SW480 (cell line): ENCODE data around the gene SNX10.

Experiments
- DNase-seq: peaks from one replicate; pipeline ENCODE4 v3.0.0-alpha.2; 2016; ENCODE audit warnings: low spot score

The SNX10 gene

DNA sequence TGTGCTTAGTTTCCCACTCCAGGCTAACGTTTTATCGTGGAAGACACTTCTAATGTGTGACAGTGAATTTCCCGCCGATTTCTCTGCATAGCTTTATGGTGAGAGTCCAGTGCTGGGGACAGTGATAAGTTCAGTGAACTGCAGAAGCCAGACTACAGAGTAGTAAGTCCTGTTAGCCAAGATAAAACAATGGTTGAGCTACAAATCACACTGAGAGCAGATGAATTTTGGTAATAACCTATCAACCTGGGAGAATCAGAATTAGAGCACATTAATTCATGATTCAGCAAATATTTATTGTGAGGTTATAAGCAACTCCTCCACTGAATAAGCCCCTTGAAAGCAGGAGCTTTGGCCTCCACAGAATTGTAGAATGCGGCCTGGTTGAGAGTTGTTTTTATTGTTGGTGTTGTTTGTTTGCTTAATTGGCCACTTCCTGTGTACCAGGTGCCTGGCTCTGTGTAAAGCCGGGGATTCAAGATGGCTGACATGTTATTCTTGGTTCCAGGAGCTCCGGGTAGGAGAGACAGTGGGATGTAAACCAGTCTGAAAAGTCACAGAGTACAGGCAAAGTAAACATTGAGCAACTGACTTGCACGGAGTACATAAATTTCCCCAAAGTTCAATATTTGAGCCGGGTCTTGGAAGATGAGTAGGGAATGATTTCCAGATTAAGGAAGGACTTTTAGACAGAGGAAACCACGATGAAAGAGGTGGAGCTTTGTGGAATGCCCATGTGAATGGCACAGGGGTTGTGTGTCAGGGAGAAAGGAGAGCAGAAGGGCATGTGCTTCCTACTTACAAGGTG lies 112.7 kb downstream of the SNX10 start:
- no peak for DNase-seq

DNA sequence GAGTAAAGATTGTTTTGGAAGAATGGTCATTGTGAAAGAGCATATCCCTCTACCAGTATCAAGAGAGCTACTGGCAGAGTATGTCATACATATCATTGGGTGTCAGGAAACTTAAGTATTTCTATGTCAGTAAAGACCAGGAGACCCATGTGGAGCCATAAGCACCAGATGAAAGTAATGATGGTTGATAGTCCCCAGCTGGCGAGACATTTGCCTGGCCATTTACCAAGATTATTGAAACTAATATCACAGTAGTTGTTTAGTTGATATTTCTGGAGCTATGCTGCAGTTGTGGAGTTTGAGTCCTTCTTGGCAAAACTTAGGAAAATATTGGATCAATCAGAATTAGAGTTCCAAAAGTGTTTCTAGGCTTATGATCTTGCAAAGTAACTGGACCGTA lies 114.8 kb downstream of the SNX10 start:
- DNase-seq, result no peak

DNA sequence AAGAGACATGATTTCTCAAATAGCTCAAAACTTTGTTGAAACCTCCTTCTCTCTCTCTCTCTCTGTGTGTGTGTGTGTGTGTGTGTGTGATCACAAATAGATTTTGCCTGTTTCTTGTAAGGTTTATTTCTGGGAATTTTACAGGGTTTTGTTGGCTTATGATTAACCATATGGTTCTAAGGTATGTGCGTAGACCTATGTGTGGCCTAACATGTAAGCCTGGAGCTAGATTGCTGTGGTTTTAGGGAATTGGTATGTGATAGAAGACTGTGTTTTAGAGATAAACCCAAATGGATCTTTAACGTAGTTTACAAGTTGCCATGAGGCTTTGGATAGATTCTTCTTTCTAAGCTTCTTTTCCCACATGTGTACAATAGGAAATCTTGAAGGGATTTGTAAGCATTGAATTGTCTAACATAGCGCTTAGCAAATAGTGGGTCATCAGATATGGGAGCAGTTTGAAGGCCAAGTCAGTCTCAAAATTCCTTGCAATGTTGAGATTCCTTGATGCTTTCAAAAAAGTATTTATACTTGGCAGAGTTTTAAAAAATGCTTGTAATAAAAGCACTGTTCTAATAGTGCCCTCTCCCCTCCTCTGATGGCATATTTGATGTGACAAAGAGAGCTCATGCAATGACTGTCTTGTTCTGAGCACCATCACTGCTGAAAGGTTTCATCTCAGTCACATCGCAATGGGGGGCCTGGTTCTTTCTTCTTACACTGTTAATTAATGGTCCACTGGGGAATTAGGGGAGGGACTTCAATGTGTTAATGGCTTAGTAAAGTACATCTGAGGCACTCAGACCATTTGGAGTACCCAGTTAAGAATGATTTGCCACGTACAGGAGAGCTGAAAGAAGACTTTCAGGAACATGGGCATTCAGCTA lies 118.2 kb downstream of the SNX10 start:
- DNase-seq, result no peak

DNA sequence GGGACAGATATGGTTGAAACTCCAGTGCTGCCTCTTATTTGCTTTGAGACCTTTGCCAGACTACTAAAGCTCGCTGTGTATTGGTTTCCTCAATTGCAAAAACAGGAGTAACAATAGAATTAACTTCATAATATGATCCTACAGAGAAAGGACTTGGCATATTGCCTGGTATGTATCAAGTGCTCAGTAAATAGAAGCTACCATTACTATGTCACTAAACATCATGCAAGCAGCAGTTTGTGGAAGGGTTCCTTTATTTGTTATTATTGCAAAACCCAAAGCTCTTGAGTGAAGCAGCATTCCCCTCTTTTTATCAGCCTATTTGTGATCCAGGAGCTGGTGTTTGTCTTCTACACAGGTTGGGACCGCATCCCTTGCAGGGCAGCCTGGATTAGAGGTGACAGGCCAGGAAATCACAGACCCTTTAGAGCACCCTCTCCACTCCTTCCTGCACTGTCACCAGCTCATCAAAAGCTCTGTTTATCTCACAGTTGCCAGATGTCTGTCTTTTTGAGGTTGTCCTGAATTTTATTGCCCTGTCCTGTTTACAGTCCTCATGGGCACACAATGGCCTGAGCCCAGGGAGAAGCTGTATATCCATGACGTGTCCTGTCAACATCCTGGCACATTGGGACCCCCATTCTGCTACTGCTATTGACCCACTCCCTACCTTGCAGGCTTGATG lies 121.5 kb downstream of the SNX10 start:
- DNase-seq, result no peak

DNA sequence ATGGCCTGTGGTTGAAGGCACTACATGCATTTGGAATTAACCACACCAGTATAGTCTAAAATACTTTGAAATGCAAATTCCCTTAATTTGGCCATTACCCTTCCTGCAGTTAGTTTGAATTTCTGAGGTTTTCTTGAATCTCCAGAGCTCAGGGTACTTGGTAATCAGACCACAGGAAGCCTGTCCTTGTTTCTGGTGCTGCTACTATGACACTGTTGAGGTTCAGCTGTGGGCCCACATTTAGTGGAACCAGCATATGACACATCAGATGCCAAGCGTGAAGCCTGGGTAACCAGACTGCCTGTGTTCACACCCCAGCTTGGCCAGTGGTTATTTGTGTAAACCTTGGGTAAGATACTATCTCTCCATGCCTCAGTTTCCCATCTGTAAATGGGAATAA lies 124.3 kb downstream of the SNX10 start:
- DNase-seq, result peak; percentile 37

DNA sequence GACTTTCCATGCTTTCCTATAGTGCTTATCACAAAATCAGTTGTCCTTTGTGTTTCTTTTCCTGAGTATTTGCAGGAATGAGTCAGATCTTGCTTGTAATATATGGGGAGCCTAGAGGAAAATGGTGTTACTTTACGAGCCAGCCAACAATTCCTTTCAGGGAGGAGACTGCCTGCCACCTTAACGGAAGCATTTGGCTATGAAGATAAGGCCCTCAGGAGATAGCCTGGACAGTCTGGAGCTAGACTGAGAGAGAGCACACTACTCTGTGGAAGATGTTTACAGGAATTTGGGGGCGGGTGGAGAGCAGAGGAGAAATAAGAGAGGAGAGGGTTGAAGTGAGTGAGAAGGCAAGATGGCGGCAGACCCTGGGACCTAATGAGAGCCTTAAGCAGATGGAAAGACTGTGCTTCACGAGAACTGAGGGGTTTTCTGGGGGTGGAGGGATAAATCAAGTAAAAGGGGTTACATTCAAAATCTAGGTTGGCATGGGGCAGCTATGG lies 126.3 kb downstream of the SNX10 start:
- DNase-seq, result no peak

DNA sequence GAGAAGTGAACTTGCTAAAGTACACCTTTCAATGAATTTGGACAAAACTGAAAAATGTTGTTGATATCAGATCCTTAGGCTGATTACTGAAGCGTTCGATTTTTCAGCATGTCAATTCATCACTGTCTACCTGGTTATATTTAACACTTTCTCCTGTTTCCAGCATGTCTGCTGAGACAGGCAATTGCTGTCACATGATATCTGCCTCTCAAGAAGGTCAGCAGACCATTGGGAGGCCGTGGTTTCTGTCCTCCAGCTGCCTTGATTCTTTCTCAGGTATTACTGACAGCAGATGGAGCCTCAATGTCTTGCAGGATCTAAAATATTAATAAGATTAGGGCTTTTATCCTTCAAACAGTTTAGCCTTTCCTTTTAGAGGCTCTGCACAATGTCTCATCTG lies 127.5 kb downstream of the SNX10 start:
- DNase-seq, result no peak

DNA sequence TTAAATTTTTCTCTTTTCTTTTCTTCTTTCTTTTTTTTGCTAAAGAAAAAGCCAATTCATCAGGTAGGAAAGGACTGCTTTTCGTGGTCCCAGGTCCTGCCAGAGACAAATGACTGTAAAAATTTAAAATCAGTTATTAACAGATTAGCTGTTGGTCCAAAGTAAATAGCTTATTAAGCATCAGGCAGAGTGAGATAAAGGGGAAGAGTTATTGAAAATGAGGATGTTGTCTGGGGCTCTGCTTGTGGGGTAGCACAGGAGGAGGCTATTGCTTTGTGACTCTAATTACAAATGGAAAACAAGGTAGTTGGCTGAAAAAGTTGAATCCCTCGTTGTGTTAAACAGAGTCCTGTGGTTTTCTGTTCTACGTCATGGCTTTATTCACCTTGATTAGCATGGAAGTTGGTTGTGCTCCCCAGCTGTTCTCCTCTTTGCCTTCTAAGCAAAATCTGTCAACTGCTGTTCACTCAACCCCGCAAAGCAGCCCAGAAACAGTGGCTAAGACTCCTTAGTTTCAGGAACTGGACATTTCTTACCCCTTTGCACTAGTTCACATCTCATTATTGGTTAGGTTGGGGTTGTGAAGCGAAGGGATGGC lies 128.9 kb downstream of the SNX10 start:
- DNase-seq, result no peak

DNA sequence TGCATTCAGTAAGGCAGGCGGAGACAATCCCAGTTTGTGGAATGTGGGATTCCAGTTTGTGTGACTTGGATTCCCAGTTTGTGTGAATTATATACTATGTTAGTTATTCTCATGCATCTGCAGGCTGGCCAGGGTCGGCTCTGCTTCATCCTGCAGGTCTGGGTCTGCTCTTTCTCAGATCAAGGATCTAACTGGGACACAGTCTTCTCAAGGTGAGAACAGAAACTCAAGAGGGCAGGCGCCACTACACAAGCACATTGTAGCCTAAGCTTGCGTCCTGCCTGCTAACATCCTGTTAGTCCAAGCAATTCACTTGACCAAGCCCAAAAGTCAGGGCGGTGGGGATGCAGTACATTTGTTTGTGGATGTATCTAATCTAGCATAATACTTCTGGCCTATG lies 131.1 kb downstream of the SNX10 start:
- no peak for DNase-seq

DNA sequence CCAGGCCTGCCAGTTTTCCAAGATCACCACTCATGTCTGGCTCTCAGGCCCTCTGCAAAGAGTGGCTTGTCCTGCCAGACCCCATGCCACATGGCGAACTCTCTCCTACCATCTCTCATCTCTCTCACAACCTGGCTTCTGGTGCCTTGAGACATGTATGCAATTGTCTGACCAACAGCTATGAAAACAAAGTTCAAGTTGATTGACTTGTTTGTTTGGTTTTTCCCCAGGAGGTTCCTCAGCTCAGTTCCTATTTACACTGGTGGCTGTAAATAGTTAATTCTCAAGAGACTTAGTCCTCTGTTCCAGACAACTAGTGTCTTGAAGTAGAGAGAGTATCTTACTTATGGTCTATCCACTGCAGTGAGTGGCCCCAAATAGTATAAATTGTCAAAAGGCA lies 131.8 kb downstream of the SNX10 start:
- no peak for DNase-seq
